H9 (cell line): Measurements from ENCODE around the gene OR8D1. TPM values are rescaled to one million over a fixed set of nuclear protein-coding genes. Genes with fewer than 3 reads are reported as not detected.

ENCODE experiments used
- DNase-seq: peaks from one replicate; pipeline ENCODE4 v3.0.0-alpha.2; 2017
- H2AFZ ChIP-seq: one replicate; pipeline ENCODE4 v1.6.1; 2013; ENCODE audit warnings: mild to moderate bottlenecking, low read length, control low read depth, moderate library complexity
- H2AK5ac ChIP-seq: 2 replicates; pipeline ENCODE4 v1.6.1; 2013; ENCODE audit warnings: low read length, control low read depth, mixed read lengths; ENCODE audit not compliant: insufficient read length
- H2BK120ac ChIP-seq: one replicate; pipeline ENCODE4 v1.6.1; 2013; ENCODE audit warnings: low read depth, mild to moderate bottlenecking, low read length, control low read depth, inconsistent platforms; ENCODE audit not compliant: poor library complexity, severe bottlenecking
- H2BK12ac ChIP-seq: 2 replicates; pipeline ENCODE4 v1.6.1; 2013; ENCODE audit warnings: low read length, control low read depth, mixed read lengths, low read depth; ENCODE audit not compliant: insufficient read length
- H2BK15ac ChIP-seq: 2 replicates; pipeline ENCODE4 v1.6.1; 2013; ENCODE audit warnings: low read depth, low read length, control low read depth
- H2BK20ac ChIP-seq: one replicate; pipeline ENCODE4 v1.6.1; 2013; ENCODE audit warnings: low read depth, mild to moderate bottlenecking, low read length, control low read depth, inconsistent platforms; ENCODE audit not compliant: poor library complexity, severe bottlenecking
- H2BK5ac ChIP-seq: 2 replicates; pipeline ENCODE4 v1.6.1; 2013; ENCODE audit warnings: low read length, control low read depth, mixed read lengths; ENCODE audit not compliant: insufficient read length
- H3K14ac ChIP-seq: 2 replicates; pipeline ENCODE4 v1.6.1; 2013; ENCODE audit warnings: low read length, control low read depth; ENCODE audit not compliant: insufficient read depth
- H3K18ac ChIP-seq: 2 replicates; pipeline ENCODE4 v1.6.1; 2013; ENCODE audit warnings: low read depth, mild to moderate bottlenecking, mixed read lengths, low read length, control low read depth; ENCODE audit not compliant: insufficient read length
- H3K23ac ChIP-seq: 2 replicates; pipeline ENCODE4 v1.6.1; 2013; ENCODE audit warnings: low read length, control low read depth, mixed read lengths, low read depth; ENCODE audit not compliant: insufficient read length
- H3K23me2 ChIP-seq: 2 replicates; pipeline ENCODE4 v1.6.1; 2013; ENCODE audit warnings: low read depth, mild to moderate bottlenecking, mixed read lengths, low read length, control low read depth; ENCODE audit not compliant: insufficient read length, poor library complexity, severe bottlenecking
- H3K27ac ChIP-seq: 2 replicates; pipeline ENCODE4 v1.5.1; 2013; ENCODE audit warnings: low read length, control low read depth, mixed read lengths, low read depth; ENCODE audit not compliant: insufficient read length
- H3K27me3 ChIP-seq: 2 replicates; pipeline ENCODE4 v1.6.1; 2013; ENCODE audit warnings: low read length, control low read depth, inconsistent platforms; ENCODE audit not compliant: insufficient read depth
- H3K4ac ChIP-seq: 2 replicates; pipeline ENCODE4 v1.6.1; 2013; ENCODE audit warnings: low read depth, mild to moderate bottlenecking, control low read depth, inconsistent platforms, low read length, moderate library complexity
- H3K4me1 ChIP-seq: 2 replicates; pipeline ENCODE4 v1.6.1; 2013; ENCODE audit warnings: low read length, control low read depth, inconsistent platforms; ENCODE audit not compliant: insufficient read depth
- H3K4me2 ChIP-seq: 2 replicates; pipeline ENCODE4 v1.6.1; 2013; ENCODE audit warnings: low read length, control low read depth, mixed read lengths; ENCODE audit not compliant: insufficient read length, insufficient read depth
- H3K56ac ChIP-seq: 2 replicates; pipeline ENCODE4 v1.6.1; 2013; ENCODE audit warnings: low read depth, mild to moderate bottlenecking, mixed read lengths, low read length, control low read depth; ENCODE audit not compliant: insufficient read length
- H3K79me1 ChIP-seq: 2 replicates; pipeline ENCODE4 v1.6.1; 2013; ENCODE audit warnings: low read depth, mild to moderate bottlenecking, moderate library complexity, low read length, control low read depth, inconsistent platforms; ENCODE audit not compliant: insufficient read depth, poor library complexity, severe bottlenecking
- H3K79me2 ChIP-seq: 2 replicates; pipeline ENCODE4 v1.6.1; 2013; ENCODE audit warnings: low read length, control low read depth, inconsistent platforms; ENCODE audit not compliant: insufficient read depth
- H3K9ac ChIP-seq: 2 replicates; pipeline ENCODE4 v1.6.1; 2013; ENCODE audit warnings: low read length, control low read depth, mixed read lengths; ENCODE audit not compliant: insufficient read length; ENCODE audit errors: extremely low read depth
- H3K9me3 ChIP-seq: one replicate; pipeline ENCODE4 v1.6.1; 2013; ENCODE audit warnings: low read depth, low read length, inconsistent platforms; ENCODE audit not compliant: control insufficient read depth
- H3T11ph ChIP-seq: one replicate; pipeline ENCODE4 v1.6.1; 2013; ENCODE audit warnings: mild to moderate bottlenecking, low read length, control low read depth, inconsistent platforms
- H4K20me1 ChIP-seq: one replicate; pipeline ENCODE4 v1.6.1; 2013; ENCODE audit not compliant: control insufficient read depth, insufficient read length, insufficient read depth
- H4K5ac ChIP-seq: 2 replicates; pipeline ENCODE4 v1.6.1; 2013; ENCODE audit warnings: low read depth, mild to moderate bottlenecking, mixed read lengths, low read length, control low read depth; ENCODE audit not compliant: insufficient read length
- H4K8ac ChIP-seq: replicated peaks from 2 replicates; pipeline ENCODE4 v1.6.1; 2013; ENCODE audit warnings: low read length, control low read depth, mixed read lengths, low read depth; ENCODE audit not compliant: insufficient read length
- H4K91ac ChIP-seq: 2 replicates; pipeline ENCODE4 v1.6.1; 2013; ENCODE audit warnings: low read depth, mild to moderate bottlenecking, moderate library complexity, mixed read lengths, low read length, control low read depth; ENCODE audit not compliant: insufficient read length
- H3K27ac Mint-ChIP-seq, 3 experiments: 2 replicates in 2 of 3; 3 replicates in 1 of 3; pipeline ENCODE4 v1.8.0; 2020 to 2021; ENCODE audit warnings: mixed read lengths in 3 of 3, mild to moderate bottlenecking in 1 of 3, moderate library complexity in 1 of 3
- H3K27me3 Mint-ChIP-seq: 2 replicates; pipeline ENCODE4 v1.8.0; 2021; ENCODE audit warnings: low read depth, mild to moderate bottlenecking, moderate library complexity, mixed read lengths
- H3K36me3 Mint-ChIP-seq, 3 experiments: 2 replicates in 2 of 3; 3 replicates in 1 of 3; pipeline ENCODE4 v1.8.0; 2020 to 2021; ENCODE audit warnings: low read depth in 3 of 3, mixed read lengths in 3 of 3; ENCODE audit not compliant: insufficient read depth in 1 of 3
- H3K4me1 Mint-ChIP-seq, 2 experiments: 2 replicates each; pipeline ENCODE4 v1.8.0; 2020; ENCODE audit warnings: mixed read lengths in 2 of 2
- H3K4me3 Mint-ChIP-seq, 2 experiments: 2 replicates in 1 of 2; 3 replicates in 1 of 2; pipeline ENCODE4 v1.8.0; 2020 to 2021; ENCODE audit warnings: mild to moderate bottlenecking in 2 of 2, mixed read lengths in 2 of 2, moderate library complexity in 1 of 2
- H3K9me3 Mint-ChIP-seq, 2 experiments: 2 replicates in 1 of 2; 3 replicates in 1 of 2; pipeline ENCODE4 v1.8.0; 2020; ENCODE audit warnings: mild to moderate bottlenecking in 2 of 2, mixed read lengths in 2 of 2, moderate library complexity in 1 of 2
- CTCF ChIP-seq: fragments of 200-600 bp; sonication (generic); conservative IDR thresholded peaks from 3 replicates; pipeline ENCODE4 v1.8.0; 2021; ENCODE audit warnings: antibody characterized with exemption, mild to moderate bottlenecking
- WGBS: extraction: QIAGEN DNeasy Blood & Tissue Kit; methylation state at CpG from one replicate; pipeline ENCODE4 v1.1.7; 2013; ENCODE audit warnings: missing lambda C conversion rate, low lambda C conversion rate, mixed read lengths; ENCODE audit not compliant: insufficient read length; ENCODE audit errors: extremely low coverage; 5-methylcytosine and 5-hydroxymethylcytosine counted together
- total RNA-seq: library from RNA; stranded (reverse); gene quantifications from 2 replicates; pipeline ENCODE4 v1.2.1, GENCODE V29; 2021

Gene OR8D1
- total RNA-seq, 1 experiment from 2014 or later: not detected

GRCh38 chr11:124302347-124303125 is 11.2 kb downstream of the OR8D1 start:
- Histone ChIP-seq H2BK20ac (no peak overlapping the region), H4K91ac (no peak overlapping the region), H2AFZ (no peak overlapping the region), H3K4ac (no peak overlapping the region), H3K23ac (no peak overlapping the region), H3K79me1 (no peaks in the 10 kb centered on the region), H3K4me1 (peaks cover 5% of the 10 kb centered on the region), H3K79me2 (no peaks in the 10 kb centered on the region), H3T11ph (no peak overlapping the region), H2AK5ac (no peak overlapping the region), H3K18ac (no peak overlapping the region), H2BK5ac (no peak overlapping the region), H3K56ac (no peak overlapping the region), H3K27ac (no peak overlapping the region), H2BK120ac (no peak overlapping the region), H4K20me1 (no peaks in the 10 kb centered on the region), H3K9ac (no peak overlapping the region), H2BK12ac (no peak overlapping the region), H3K27me3 (no peaks in the 10 kb centered on the region; the same call in 1 of the 2 replicates), H4K5ac (no peak overlapping the region), H4K8ac (no peak overlapping the region), H3K23me2 (no peaks in the 10 kb centered on the region), H2BK15ac (no peak overlapping the region), H3K14ac (no peak overlapping the region), H3K9me3 (no peaks in the 10 kb centered on the region), H3K4me2 (no peak overlapping the region)
- H3K36me3 Mint-ChIP-seq: no peaks in the 10 kb centered on the region
- no peaks in the 10 kb centered on the region for H3K9me3 Mint-ChIP-seq
- H3K4me1 Mint-ChIP-seq: peaks cover 16 to 19% of the 10 kb centered on the region in 2 experiments
- no peak overlapping the region for H3K4me3 Mint-ChIP-seq
- H3K27ac Mint-ChIP-seq: peak overlapping the region; percentile 23 to 58 (median 57); a peak in 4 of 7 replicates
- no peaks in the 10 kb centered on the region; the same call in 1 of the 2 replicates for H3K27me3 Mint-ChIP-seq
- no CpG with 5 or more reads among the region's 3 CpGs for WGBS
- no peak for TF ChIP-seq CTCF
- no peak for DNase-seq
